ENCODE results near the gene EVPL.

The EVPL gene

DNA sequence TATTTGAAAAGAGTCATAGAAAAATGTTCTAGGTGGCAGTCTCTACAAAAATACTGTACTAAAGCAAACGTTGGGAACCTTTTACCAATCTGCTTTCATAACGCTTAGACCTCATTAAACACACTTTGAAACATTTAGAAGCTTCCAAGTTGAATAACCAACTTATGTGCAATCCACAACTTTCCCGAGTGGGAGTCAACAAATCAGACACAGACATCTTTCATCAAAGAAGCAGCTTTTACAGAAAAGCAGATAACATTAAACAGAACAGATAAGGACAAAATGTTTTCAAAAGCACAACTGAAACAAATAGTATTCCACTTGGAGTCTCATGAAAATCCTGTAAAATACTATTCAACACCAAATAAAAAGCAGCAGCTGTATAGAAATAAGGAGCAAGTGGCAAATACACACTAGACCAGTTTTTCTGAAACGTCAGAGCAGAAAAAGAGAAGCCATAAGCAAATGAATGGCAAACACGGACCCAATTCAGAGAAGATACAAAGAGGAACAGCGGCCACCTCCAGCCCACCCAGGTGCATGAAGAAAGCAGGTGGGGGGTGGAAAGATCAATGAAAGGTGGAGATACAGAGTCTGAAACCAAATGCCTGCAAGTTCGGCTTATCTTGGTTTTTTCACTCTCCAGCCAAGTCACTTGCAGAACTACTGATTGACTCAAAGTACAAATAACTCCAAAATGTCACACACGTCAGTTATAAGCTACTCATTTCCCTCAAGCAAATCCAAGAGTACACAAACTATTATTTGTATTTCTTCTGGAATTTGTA, 67.9 kb downstream of the EVPL start:
- no peak for DNase-seq (ENCODE audit: low spot score)

Data from Ammon's horn (tissue), 1 donor.